Sigmoid colon (tissue), 7 donors: ENCODE measurements around the gene OSER1. TPM values are rescaled to one million over a fixed set of nuclear protein-coding genes. Genes with fewer than 3 reads are reported as not detected.

Experiments
- DNase-seq: peaks from one replicate; pipeline ENCODE4 v3.0.0-alpha.2; 2019
- H3K27ac ChIP-seq, 4 donors: fragments of 200-600 bp; sonication (generic); one replicate each; pipeline ENCODE4 v1.5.1; 2016 to 2019; ENCODE audit warnings: mild to moderate bottlenecking in 1 of 4
- H3K27me3 ChIP-seq, 3 donors: fragments of 200-600 bp; sonication (generic); one replicate each; pipeline ENCODE4 v1.5.1; 2019; ENCODE audit warnings: mild to moderate bottlenecking in 1 of 3
- H3K36me3 ChIP-seq, 4 donors: fragments of 200-600 bp; sonication (generic); one replicate each; pipeline ENCODE4 v1.5.1; 2016 to 2019
- H3K4me1 ChIP-seq, 4 donors: fragments of 200-600 bp; sonication (generic); one replicate each; pipeline ENCODE4 v1.5.1; 2017 to 2019
- H3K4me3 ChIP-seq, 4 donors: fragments of 200-600 bp; sonication (generic); one replicate each; pipeline ENCODE4 v1.5.1; 2017 to 2019; ENCODE audit warnings: mild to moderate bottlenecking in 2 of 4, moderate library complexity in 1 of 4
- H3K9me3 ChIP-seq, 4 donors: fragments of 200-600 bp in 3 of 4; sonication (generic) in 3 of 4; one replicate each; pipeline versions ENCODE4 v1.5.1 to v1.6.1; 2013 to 2019
- EP300 ChIP-seq, 4 donors: sonication (generic); formaldehyde crosslinking; IDR thresholded peaks; one replicate each; pipeline ENCODE4 v1.6.1; 2017; ENCODE audit warnings: antibody characterized with exemption in 4 of 4
- POLR2A ChIP-seq, 2 donors: fragments of 450-650 bp; IDR thresholded peaks; one replicate each; pipeline ENCODE4 v1.6.1; 2016; ENCODE audit warnings: antibody characterized with exemption in 2 of 2, mild to moderate bottlenecking in 2 of 2, moderate library complexity in 2 of 2
- POLR2AphosphoS5 ChIP-seq, 4 donors: sonication (generic); formaldehyde crosslinking; IDR thresholded peaks; one replicate each; pipeline ENCODE4 v1.6.1; 2017; ENCODE audit warnings: antibody characterized with exemption in 4 of 4
- WGBS, 2 donors: extraction: QIAGEN DNeasy Blood & Tissue Kit; methylation state at CpG; one replicate each; pipeline ENCODE4 v1.1.7; 2013; 5-methylcytosine and 5-hydroxymethylcytosine counted together
- intact Hi-C: fragments of 100-400 bp; cut with DNase I; formaldehyde crosslinking; loops from one replicate; pipeline ENCODE4 v1.15.1; 2023
- polyA plus RNA-seq, 3 donors: library from polyadenylated mRNA; stranded (reverse); fragments of 200-250 nt; gene quantifications; one replicate each; pipeline ENCODE4 v1.2.3, GENCODE V29; 2013
- total RNA-seq, 4 donors: library from RNA; depleted of rRNA; stranded (reverse); fragments of >200 nt; gene quantifications; one replicate each; pipeline ENCODE4 v1.1.0, GENCODE V29; 2016
- TF ChIP-seq, protein P1 (sequence below), 4 experiments: fragments of 450-650 bp in 3 of 4; fragments of 200-600 bp in 1 of 4; IDR thresholded peaks; one replicate each; pipeline ENCODE4 v1.5.1; 2016 to 2019; ENCODE audit warnings: antibody characterized with exemption in 4 of 4, mild to moderate bottlenecking in 3 of 4, moderate library complexity in 2 of 4
- donor health status: healthy with polysubstance abuse.
- donor health status: Bipolar disorder and iron deficiency.
- donor health status: healthy.

Gene OSER1
- total and polyA plus RNA-seq, 7 donors, result 28.5 to 90.5 (median 47.4) TPM

DNA sequence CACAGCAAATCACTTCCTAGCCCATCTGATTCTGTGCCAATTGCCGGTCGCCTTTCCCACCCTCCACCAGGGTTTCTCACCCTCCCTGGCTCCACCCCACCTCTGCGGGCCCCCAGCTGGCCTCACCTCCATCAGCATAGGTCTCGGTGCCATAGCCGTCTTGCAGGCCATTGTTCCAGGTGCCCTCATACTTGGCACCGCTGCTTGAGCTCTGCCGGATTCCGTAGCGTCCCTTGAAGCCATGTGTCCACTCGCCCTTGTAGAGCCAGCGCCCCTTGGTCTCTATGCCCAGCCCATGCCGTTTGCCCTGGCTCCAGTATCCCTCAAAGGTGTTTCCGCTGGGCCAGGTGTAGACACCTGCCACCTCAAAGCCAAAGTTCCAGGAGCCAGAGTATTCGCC, 24.4 kb downstream of the OSER1 start:
- Histone ChIP-seq H3K36me3 (no peaks in the 10 kb centered on the region), H3K4me1 (peaks cover 0 to 66% (median 46%) of the 10 kb centered on the region in 4 donors), H3K27me3 (peaks cover 0 to 5% (median 0%) of the 10 kb centered on the region in 3 donors), H3K9me3 (no peaks in the 10 kb centered on the region), H3K4me3 (peak overlapping the region; percentile 49 to 80 (median 66)), H3K27ac (peak overlapping the region; percentile 91 to 99 (median 95))
- peak in 1 of 4 donors; percentile 10 for TF ChIP-seq POLR2AphosphoS5 (IDR thresholded peaks at IDR 0.05)
- TF ChIP-seq, protein P1, sequence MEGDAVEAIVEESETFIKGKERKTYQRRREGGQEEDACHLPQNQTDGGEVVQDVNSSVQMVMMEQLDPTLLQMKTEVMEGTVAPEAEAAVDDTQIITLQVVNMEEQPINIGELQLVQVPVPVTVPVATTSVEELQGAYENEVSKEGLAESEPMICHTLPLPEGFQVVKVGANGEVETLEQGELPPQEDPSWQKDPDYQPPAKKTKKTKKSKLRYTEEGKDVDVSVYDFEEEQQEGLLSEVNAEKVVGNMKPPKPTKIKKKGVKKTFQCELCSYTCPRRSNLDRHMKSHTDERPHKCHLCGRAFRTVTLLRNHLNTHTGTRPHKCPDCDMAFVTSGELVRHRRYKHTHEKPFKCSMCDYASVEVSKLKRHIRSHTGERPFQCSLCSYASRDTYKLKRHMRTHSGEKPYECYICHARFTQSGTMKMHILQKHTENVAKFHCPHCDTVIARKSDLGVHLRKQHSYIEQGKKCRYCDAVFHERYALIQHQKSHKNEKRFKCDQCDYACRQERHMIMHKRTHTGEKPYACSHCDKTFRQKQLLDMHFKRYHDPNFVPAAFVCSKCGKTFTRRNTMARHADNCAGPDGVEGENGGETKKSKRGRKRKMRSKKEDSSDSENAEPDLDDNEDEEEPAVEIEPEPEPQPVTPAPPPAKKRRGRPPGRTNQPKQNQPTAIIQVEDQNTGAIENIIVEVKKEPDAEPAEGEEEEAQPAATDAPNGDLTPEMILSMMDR (IDR thresholded peaks at IDR 0.05), result no peak
- whole genome bisulfite sequencing, 2 donors, result 85 to 88% methylated on average over 14 of the region's 14 CpGs
- no peak for DNase-seq
- intact Hi-C loops, result loop anchor here (5.0 kb wide), 1 partner anchor 1596 kb away; no protein-coding TSS in a partner anchor

DNA sequence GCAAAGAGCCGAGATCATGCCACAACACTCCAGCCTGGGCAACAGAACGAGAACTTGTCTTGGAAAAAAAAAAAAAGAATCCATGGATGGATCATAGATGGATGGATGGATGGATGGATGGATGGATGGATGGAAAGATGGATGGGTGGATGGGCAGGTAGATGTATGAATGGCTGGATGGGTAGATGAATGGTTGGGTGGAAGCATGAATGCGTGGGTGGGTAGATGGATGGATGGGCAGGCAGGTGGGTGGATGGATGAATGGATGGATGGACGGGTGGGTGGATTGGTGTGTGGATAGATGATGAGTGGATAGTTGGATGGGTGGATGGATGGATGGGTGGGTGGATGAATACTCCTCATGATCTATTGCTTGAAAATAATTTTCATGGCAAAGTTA, 25.0 kb downstream of the OSER1 start:
- H3K4me3 ChIP-seq, result peak overlapping the region; percentile 49 to 80 (median 66)
- TF ChIP-seq POLR2AphosphoS5 (IDR thresholded peaks at IDR 0.05) (no peak), POLR2A (IDR thresholded peaks at IDR 0.05) (no peak), EP300 (IDR thresholded peaks at IDR 0.05) (no peak)
- TF ChIP-seq, protein P1 (IDR thresholded peaks at IDR 0.05), result no peak
- WGBS, 2 donors, result 89 to 93% methylated on average over 4 of the region's 4 CpGs
- H3K9me3 ChIP-seq, result no peaks in the 10 kb centered on the region
- H3K27ac ChIP-seq, result peak overlapping the region; percentile 91 to 99 (median 95)
- H3K4me1 ChIP-seq, result peaks cover 0 to 70% (median 47%) of the 10 kb centered on the region in 4 donors
- DNase-seq, result no peak
- peaks cover 0 to 5% (median 0%) of the 10 kb centered on the region in 3 donors for H3K27me3 ChIP-seq
- no peaks in the 10 kb centered on the region for H3K36me3 ChIP-seq
- intact Hi-C loops, result loop anchor here (5.0 kb wide), 1 partner anchor 1597 kb away; no protein-coding TSS in a partner anchor

DNA sequence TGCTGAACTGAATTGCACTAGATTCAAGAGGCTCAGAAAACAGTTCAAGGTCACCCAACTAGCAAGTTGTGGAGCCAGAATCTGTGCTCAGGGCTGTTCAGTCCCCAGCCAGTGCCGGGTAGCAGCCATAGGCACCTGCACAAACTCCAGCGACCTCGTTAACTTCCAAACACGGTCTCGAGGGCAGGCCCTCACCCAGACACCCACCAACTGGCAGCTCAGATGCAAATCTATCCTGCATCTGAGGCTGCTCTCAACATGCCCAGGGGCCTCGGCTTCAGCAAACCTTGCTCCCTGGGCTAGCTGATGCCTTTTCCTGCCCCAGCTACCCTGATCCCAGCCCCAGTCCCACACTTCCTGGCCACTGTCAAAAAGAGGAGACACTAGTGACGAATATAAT, 27.3 kb downstream of the OSER1 start:
- no peaks in the 10 kb centered on the region for H3K36me3 ChIP-seq
- peak; percentile 84 for DNase-seq
- peaks cover 0 to 5% (median 0%) of the 10 kb centered on the region in 3 donors for H3K27me3 ChIP-seq
- no peaks in the 10 kb centered on the region for H3K9me3 ChIP-seq
- H3K27ac ChIP-seq, result peak overlapping the region; percentile 91 to 99 (median 95)
- intact Hi-C loops, result loop anchor here (2.0 kb wide), 1 partner anchor 46 kb away; no protein-coding TSS in a partner anchor
- peak overlapping the region; percentile 49 to 80 (median 66) for H3K4me3 ChIP-seq
- H3K4me1 ChIP-seq, result peaks cover 0 to 70% (median 47%) of the 10 kb centered on the region in 4 donors
- no peak for TF ChIP-seq EP300 (IDR thresholded peaks at IDR 0.05)
- TF ChIP-seq POLR2A (IDR thresholded peaks at IDR 0.05), result peak in 1 of 2 donors; percentile 31
- TF ChIP-seq POLR2AphosphoS5 (IDR thresholded peaks at IDR 0.05), result peak; percentile 33 to 80 (median 74)
- TF ChIP-seq, protein P1 (IDR thresholded peaks at IDR 0.05), result no peak
- WGBS, 2 donors, result 72 to 74% methylated on average over 7 of the region's 7 CpGs

DNA sequence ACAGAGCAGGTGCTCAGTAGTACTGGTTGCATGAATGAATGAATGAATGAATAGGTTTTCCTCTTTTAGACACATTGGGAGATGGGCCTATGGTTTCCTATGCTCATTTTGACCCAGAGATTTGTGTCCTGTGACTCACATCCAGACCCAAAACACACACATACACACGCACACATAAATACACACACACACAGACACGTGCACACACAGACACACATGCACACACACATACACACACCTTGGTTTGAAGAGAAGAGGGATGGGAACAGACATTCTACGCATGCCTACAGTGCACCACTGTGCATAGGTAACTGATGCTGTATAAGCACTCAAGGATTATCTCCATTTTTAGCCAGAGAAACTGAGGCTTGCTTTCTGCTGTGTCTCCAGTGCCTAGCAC, 27.7 kb downstream of the OSER1 start:
- Histone ChIP-seq H3K27ac (peak overlapping the region; percentile 91 to 99 (median 95)), H3K4me3 (peak overlapping the region; percentile 49 to 80 (median 66)), H3K9me3 (no peaks in the 10 kb centered on the region), H3K36me3 (no peaks in the 10 kb centered on the region), H3K4me1 (peaks cover 0 to 70% (median 48%) of the 10 kb centered on the region in 4 donors), H3K27me3 (peaks cover 0 to 5% (median 0%) of the 10 kb centered on the region in 3 donors)
- intact Hi-C loops, result loop anchor here (2.0 kb wide), 1 partner anchor 46 kb away; no protein-coding TSS in a partner anchor
- WGBS, 2 donors, result 83 to 88% methylated on average over 3 of the region's 3 CpGs
- TF ChIP-seq EP300 (IDR thresholded peaks at IDR 0.05), result no peak
- TF ChIP-seq POLR2A (IDR thresholded peaks at IDR 0.05), result no peak
- TF ChIP-seq, protein P1 (IDR thresholded peaks at IDR 0.05), result no peak
- no peak for TF ChIP-seq POLR2AphosphoS5 (IDR thresholded peaks at IDR 0.05)
- no peak for DNase-seq
